ENCODE results near the gene TGIF1. TPM values are rescaled to one million over a fixed set of nuclear protein-coding genes. Genes with fewer than 3 reads are reported as not detected.
"Not testable (repeated sequence)": the region's sequence is repeated elsewhere in the genome, so short reads cannot be mapped to it uniquely, and the experiment has no call there.

TGIF1 gene
- total RNA-seq, 4 donors from 2014 or later = 37.3 to 75.7 (median 57.0) TPM

GRCh38 chr18:3408107-3408506 is 41.9 kb upstream of the TGIF1 start:
- intact Hi-C loops (cut with DNase I) = no loop called here
- WGBS, 2 donors = 90 to 97% methylated on average over 3 of the region's 3 CpGs

GRCh38 chr18:3409811-3410210 is 40.2 kb upstream of the TGIF1 start:
- H3K36me3 ChIP-seq = no peaks in the 10 kb centered on the region
- DNase-seq = no peak
- no peak overlapping the region for H3K4me3 ChIP-seq
- TF ChIP-seq, protein P1, sequence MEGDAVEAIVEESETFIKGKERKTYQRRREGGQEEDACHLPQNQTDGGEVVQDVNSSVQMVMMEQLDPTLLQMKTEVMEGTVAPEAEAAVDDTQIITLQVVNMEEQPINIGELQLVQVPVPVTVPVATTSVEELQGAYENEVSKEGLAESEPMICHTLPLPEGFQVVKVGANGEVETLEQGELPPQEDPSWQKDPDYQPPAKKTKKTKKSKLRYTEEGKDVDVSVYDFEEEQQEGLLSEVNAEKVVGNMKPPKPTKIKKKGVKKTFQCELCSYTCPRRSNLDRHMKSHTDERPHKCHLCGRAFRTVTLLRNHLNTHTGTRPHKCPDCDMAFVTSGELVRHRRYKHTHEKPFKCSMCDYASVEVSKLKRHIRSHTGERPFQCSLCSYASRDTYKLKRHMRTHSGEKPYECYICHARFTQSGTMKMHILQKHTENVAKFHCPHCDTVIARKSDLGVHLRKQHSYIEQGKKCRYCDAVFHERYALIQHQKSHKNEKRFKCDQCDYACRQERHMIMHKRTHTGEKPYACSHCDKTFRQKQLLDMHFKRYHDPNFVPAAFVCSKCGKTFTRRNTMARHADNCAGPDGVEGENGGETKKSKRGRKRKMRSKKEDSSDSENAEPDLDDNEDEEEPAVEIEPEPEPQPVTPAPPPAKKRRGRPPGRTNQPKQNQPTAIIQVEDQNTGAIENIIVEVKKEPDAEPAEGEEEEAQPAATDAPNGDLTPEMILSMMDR (IDR thresholded peaks at IDR 0.05) = no peak
- TF ChIP-seq POLR2A (IDR thresholded peaks at IDR 0.05) = no peak
- peaks cover 0 to 23% (median 0%) of the 10 kb centered on the region in 3 donors for H3K4me1 ChIP-seq
- H3K9me3 ChIP-seq = no peaks in the 10 kb centered on the region
- 87 to 92% methylated on average over 7 of the region's 7 CpGs for WGBS, 2 donors
- H3K27me3 ChIP-seq = peaks cover 0 to 7% (median 0%) of the 10 kb centered on the region in 4 donors
- intact Hi-C loops (cut with DNase I) = no loop called here
- H3K27ac ChIP-seq = no peak overlapping the region

More at GRCh38 chr18:3408107-3408506, 41.9 kb upstream of the TGIF1 start:
- TF ChIP-seq, protein P1 (IDR thresholded peaks at IDR 0.05) = no peak
- no peak for TF ChIP-seq POLR2A (IDR thresholded peaks at IDR 0.05)
- no peaks in the 10 kb centered on the region for H3K36me3 ChIP-seq
- H3K27ac ChIP-seq = no peak overlapping the region
- no peak for DNase-seq
- H3K4me1 ChIP-seq = peaks cover 0 to 23% (median 0%) of the 10 kb centered on the region in 3 donors
- no peak overlapping the region for H3K4me3 ChIP-seq
- H3K27me3 ChIP-seq = peaks cover 0 to 7% (median 0%) of the 10 kb centered on the region in 4 donors
- no peaks in the 10 kb centered on the region for H3K9me3 ChIP-seq

DNA sequence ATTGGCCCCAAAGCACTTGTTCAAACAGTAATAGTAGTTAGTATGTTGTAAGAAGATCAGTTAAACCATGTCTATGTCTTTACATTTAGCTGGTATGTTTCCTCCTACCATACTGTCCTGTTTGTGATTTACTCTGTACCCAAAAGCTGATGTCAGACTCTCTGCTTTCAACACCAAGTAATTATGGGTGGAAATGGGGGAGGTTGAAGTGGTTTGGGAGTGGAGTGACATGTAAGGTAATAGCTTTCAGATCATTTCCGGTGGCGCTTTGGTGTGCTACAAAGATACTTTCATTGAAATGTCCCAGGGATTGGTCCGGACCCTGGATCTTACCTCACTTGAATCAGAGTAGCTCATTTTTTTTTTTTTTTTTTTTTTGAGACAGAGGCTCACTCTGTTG is 39.7 kb upstream of the TGIF1 start:
- 86 to 92% methylated on average over 3 of the region's 3 CpGs for WGBS, 2 donors

DNA sequence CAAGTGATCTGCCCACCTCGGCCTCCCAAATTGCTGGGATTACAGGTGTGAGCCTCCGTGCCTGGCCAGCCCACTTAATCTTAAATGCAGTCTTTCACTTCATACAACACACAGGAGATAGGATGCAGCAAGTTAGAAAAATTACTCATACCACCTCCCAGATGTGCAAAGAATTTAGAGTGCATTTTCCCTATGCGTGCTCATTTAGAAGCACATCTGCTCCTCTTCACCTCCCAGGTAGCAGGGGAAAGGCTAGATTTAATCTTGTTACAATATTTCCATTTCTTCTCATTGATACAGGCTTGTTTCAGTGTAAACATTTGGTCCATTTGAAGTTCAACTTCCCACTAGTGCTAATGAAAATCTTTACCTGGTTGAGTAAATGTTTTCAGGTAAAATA is 39.1 kb upstream of the TGIF1 start:
- not testable (repeated sequence) for DNase-seq, H3K36me3 ChIP-seq
- H3K4me1 ChIP-seq = peaks cover 0 to 23% (median 0%) of the 10 kb centered on the region in 3 donors

More for the DNA sequence above, 39.7 kb upstream of the TGIF1 start:
- Histone ChIP-seq H3K9me3 (no peaks in the 10 kb centered on the region), H3K4me3 (no peak overlapping the region), H3K27me3 (peaks cover 0 to 7% (median 0%) of the 10 kb centered on the region in 4 donors), H3K4me1 (peaks cover 0 to 23% (median 0%) of the 10 kb centered on the region in 3 donors), H3K36me3 (no peaks in the 10 kb centered on the region), H3K27ac (no peak overlapping the region)
- DNase-seq = no peak
- intact Hi-C loops (cut with DNase I) = no loop called here
- TF ChIP-seq POLR2A (IDR thresholded peaks at IDR 0.05) = no peak
- TF ChIP-seq, protein P1 (IDR thresholded peaks at IDR 0.05) = no peak

GRCh38 chr18:3411327-3411726 is 38.6 kb upstream of the TGIF1 start:
- Histone ChIP-seq H3K4me1 (peaks cover 0 to 23% (median 0%) of the 10 kb centered on the region in 3 donors), H3K4me3 (peak overlapping the region in 3 of 4 donors; percentile 36 to 59 (median 39)), H3K9me3 (no peaks in the 10 kb centered on the region), H3K27ac (no peak overlapping the region), H3K36me3 (no peaks in the 10 kb centered on the region), H3K27me3 (peaks cover 0 to 7% (median 0%) of the 10 kb centered on the region in 4 donors)
- TF ChIP-seq, protein P1 (IDR thresholded peaks at IDR 0.05) = no peak
- no peak for TF ChIP-seq POLR2A (IDR thresholded peaks at IDR 0.05)
- no peak for DNase-seq
- 80 to 90% methylated on average over 1 to 3 of the region's 3 CpGs for WGBS, 2 donors
- intact Hi-C loops (cut with DNase I) = no loop called here

More for the DNA sequence above, 39.1 kb upstream of the TGIF1 start:
- H3K9me3 ChIP-seq; intact Hi-C loops (cut with DNase I); H3K4me3 ChIP-seq; H3K27me3 ChIP-seq; H3K27ac ChIP-seq: not testable (repeated sequence)
- 60 to 100% methylated on average over 1 to 3 of the region's 3 CpGs for WGBS, 2 donors
